ENCODE measurements around the gene SLC24A4.
A peak's percentile ranks its signal among the peaks of the same experiment; 100 is the strongest.

SLC24A4 gene

GRCh38 chr14:92464716-92465115 lies 141.8 kb downstream of the SLC24A4 start:
- DNase-seq (ENCODE audit: low spot score) (no peak), ATAC-seq (ENCODE audit: low read depth) (no peak)
- Histone ChIP-seq H3K36me3 (ENCODE audit: low read depth) (no peaks in the 10 kb centered on the region), H3K27me3 (ENCODE audit: insufficient read depth, poor library complexity, severe bottlenecking) (no peaks in the 10 kb centered on the region), H3K27ac (ENCODE audit: poor library complexity, severe bottlenecking) (no peak overlapping the region), H3K9me3 (ENCODE audit: severe bottlenecking) (peaks cover 3% of the 10 kb centered on the region), H3K4me3 (ENCODE audit: severe bottlenecking) (no peak overlapping the region), H3K4me1 (ENCODE audit: insufficient read depth, poor library complexity, severe bottlenecking) (peaks cover 7% of the 10 kb centered on the region)
- TF ChIP-seq, protein P1, sequence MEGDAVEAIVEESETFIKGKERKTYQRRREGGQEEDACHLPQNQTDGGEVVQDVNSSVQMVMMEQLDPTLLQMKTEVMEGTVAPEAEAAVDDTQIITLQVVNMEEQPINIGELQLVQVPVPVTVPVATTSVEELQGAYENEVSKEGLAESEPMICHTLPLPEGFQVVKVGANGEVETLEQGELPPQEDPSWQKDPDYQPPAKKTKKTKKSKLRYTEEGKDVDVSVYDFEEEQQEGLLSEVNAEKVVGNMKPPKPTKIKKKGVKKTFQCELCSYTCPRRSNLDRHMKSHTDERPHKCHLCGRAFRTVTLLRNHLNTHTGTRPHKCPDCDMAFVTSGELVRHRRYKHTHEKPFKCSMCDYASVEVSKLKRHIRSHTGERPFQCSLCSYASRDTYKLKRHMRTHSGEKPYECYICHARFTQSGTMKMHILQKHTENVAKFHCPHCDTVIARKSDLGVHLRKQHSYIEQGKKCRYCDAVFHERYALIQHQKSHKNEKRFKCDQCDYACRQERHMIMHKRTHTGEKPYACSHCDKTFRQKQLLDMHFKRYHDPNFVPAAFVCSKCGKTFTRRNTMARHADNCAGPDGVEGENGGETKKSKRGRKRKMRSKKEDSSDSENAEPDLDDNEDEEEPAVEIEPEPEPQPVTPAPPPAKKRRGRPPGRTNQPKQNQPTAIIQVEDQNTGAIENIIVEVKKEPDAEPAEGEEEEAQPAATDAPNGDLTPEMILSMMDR (IDR thresholded peaks at IDR 0.05; ENCODE audit: poor library complexity, severe bottlenecking), result no peak

DNA sequence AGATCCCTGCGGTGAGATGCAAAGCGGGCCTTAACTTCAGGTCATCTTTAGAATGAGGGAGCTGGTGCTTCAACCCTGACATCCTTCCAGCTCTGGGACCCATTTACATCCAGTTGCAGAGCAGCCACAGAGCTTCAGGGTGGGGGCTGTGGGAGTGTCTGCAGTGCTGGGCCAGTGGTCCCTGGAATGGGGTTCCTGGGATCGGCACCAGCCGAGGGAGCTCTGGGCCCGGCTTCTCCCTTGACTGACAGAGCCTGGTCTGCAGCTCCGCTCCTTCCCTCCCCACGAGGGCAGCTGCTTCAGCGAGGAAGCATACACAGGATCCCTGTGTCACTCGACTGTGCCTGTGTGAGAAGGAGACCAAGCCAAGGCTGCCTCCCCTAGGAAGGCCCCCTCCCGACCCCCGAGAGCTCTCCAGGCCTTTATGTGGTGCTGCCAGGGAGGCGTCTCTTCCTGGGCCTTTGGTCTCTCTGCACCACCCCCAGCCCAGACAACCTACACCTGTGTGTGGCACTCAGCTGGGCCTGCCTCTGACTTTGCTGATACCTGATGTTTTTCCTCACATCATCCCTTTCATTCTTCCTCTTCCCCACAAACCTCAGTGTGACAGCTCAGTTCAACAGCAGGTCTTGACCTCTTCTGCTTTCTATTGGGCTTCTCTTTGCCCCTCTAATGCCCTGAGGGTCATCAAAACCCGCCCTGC lies 142.5 kb downstream of the SLC24A4 start:
- TF ChIP-seq, protein P1 (IDR thresholded peaks at IDR 0.05; ENCODE audit: poor library complexity, severe bottlenecking), result no peak
- Histone ChIP-seq H3K4me3 (ENCODE audit: severe bottlenecking) (no peak overlapping the region), H3K36me3 (ENCODE audit: low read depth) (no peaks in the 10 kb centered on the region), H3K9me3 (ENCODE audit: severe bottlenecking) (peaks cover 3% of the 10 kb centered on the region), H3K27ac (ENCODE audit: poor library complexity, severe bottlenecking) (no peak overlapping the region), H3K27me3 (ENCODE audit: insufficient read depth, poor library complexity, severe bottlenecking) (no peaks in the 10 kb centered on the region), H3K4me1 (ENCODE audit: insufficient read depth, poor library complexity, severe bottlenecking) (peaks cover 14% of the 10 kb centered on the region)
- no peak for DNase-seq (ENCODE audit: low spot score)
- ATAC-seq (ENCODE audit: low read depth), result no peak

GRCh38 chr14:92466059-92466458 lies 143.1 kb downstream of the SLC24A4 start:
- Histone ChIP-seq H3K4me1 (ENCODE audit: insufficient read depth, poor library complexity, severe bottlenecking) (peaks cover 19% of the 10 kb centered on the region), H3K27ac (ENCODE audit: poor library complexity, severe bottlenecking) (no peak overlapping the region), H3K9me3 (ENCODE audit: severe bottlenecking) (peaks cover 3% of the 10 kb centered on the region), H3K4me3 (ENCODE audit: severe bottlenecking) (no peak overlapping the region), H3K27me3 (ENCODE audit: insufficient read depth, poor library complexity, severe bottlenecking) (no peaks in the 10 kb centered on the region), H3K36me3 (ENCODE audit: low read depth) (no peaks in the 10 kb centered on the region)
- ATAC-seq (ENCODE audit: low read depth) (no peak), DNase-seq (ENCODE audit: low spot score) (no peak)
- TF ChIP-seq, protein P1 (IDR thresholded peaks at IDR 0.05; ENCODE audit: poor library complexity, severe bottlenecking), result no peak

DNA sequence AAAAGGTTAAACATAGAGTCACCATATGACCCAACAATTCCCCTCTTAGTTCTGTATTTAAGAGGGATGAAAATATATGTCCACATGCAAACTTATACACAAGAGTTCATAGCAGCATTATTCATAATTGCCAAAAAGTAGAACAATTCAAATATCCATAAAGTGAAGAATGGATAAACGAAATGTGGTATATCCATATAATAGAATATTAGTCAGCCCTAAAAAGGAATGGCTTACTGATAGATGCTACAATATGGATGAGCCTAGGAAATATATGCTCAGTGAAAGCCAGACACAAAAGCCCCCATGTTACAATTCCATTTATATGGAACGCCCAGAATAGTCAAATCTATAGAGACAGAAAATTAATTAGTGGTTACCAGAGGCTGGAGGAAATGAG lies 146.6 kb downstream of the SLC24A4 start:
- Histone ChIP-seq H3K36me3 (ENCODE audit: low read depth) (no peaks in the 10 kb centered on the region), H3K27ac (ENCODE audit: poor library complexity, severe bottlenecking) (peak overlapping the region; percentile 70), H3K9me3 (ENCODE audit: severe bottlenecking) (peaks cover 3% of the 10 kb centered on the region), H3K4me3 (ENCODE audit: severe bottlenecking) (no peak overlapping the region), H3K27me3 (ENCODE audit: insufficient read depth, poor library complexity, severe bottlenecking) (no peaks in the 10 kb centered on the region), H3K4me1 (ENCODE audit: insufficient read depth, poor library complexity, severe bottlenecking) (peaks cover 47% of the 10 kb centered on the region)
- ATAC-seq (ENCODE audit: low read depth) (no peak), DNase-seq (ENCODE audit: low spot score) (no peak)
- TF ChIP-seq, protein P1 (IDR thresholded peaks at IDR 0.05; ENCODE audit: poor library complexity, severe bottlenecking), result no peak

DNA sequence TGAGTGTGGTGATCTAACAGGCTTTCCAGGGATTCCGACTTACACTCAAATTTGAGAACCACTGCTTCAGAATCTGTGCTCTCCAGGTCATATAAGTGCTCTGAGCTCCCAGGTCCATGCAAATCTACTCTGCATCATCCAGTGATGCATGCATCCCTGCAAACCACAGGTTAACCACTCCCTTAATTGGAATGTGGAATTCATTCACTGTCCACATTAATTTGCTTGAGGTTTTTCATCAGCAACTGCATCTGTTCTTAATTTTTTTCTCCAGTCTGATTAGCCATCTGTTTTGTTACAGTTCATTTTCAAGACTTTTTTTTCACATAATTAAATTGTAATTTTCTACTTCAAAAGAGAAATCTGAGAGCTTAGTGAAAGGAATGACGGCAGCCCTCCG lies 147.2 kb downstream of the SLC24A4 start:
- Histone ChIP-seq H3K36me3 (ENCODE audit: low read depth) (no peaks in the 10 kb centered on the region), H3K27ac (ENCODE audit: poor library complexity, severe bottlenecking) (peak overlapping the region; percentile 70), H3K4me3 (ENCODE audit: severe bottlenecking) (no peak overlapping the region), H3K27me3 (ENCODE audit: insufficient read depth, poor library complexity, severe bottlenecking) (no peaks in the 10 kb centered on the region), H3K9me3 (ENCODE audit: severe bottlenecking) (peaks cover 3% of the 10 kb centered on the region), H3K4me1 (ENCODE audit: insufficient read depth, poor library complexity, severe bottlenecking) (peaks cover 47% of the 10 kb centered on the region)
- peak; percentile 86 for ATAC-seq (ENCODE audit: low read depth)
- TF ChIP-seq, protein P1 (IDR thresholded peaks at IDR 0.05; ENCODE audit: poor library complexity, severe bottlenecking), result no peak
- DNase-seq (ENCODE audit: low spot score), result no peak

Measured in RWPE2 (cell line).